Limb (tissue), 2 donors: ENCODE data around the gene MMS19.

ENCODE experiments used
- DNase-seq, 2 donors: peaks; one replicate each; pipeline ENCODE4 v3.0.0-alpha.2; 2016; ENCODE audit errors: extremely low spot score in 2 of 2

The MMS19 gene

DNA sequence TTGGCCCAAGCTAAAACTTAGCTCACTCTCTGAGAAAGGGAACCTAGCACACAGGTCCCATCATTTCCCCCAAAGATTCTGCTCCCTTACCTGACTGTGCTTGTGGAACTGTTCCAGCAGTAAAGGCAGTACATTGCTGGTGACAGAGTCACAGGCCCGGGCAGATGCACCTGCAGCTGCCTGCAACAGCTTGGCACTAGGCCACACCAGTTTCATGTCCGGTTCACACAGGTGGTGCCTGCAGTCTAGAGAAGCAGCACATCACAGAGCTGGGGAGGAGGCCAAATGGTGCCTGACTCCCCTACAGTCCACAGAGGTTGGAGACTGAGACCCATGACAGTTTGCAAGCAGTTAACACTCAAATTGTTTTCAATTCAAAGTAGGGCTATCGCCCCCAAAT, 30.1 kb downstream of the MMS19 start:
- DNase-seq, result no peak

- no peak for DNase-seq
Measured at GRCh38 chr10:97466755-97467154, 31.5 kb downstream of the MMS19 start.

DNA sequence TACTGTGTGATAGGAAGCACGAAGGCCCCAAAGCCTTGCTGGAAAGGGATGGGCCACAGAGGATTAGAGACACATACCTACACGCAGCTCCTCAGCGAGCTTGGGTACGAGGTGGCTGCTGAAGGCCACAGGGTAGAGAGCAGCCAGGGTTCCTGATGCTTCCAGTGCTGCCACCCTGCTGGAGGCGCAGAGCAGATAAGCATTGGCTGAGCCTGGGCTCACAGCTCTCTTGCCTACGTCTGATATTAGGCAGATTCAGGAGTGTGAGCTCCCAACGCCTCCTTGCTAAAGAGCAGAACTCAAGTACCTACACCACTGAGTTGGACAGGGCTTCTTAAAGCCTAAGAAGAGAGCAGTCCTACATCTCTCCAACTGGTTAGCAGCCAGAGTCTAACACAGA, 32.2 kb downstream of the MMS19 start:
- no peak for DNase-seq

- no peak for DNase-seq
Measured at GRCh38 chr10:97464226-97464625, 34.0 kb downstream of the MMS19 start.

- DNase-seq, result peak; percentile 42 to 47
Measured at GRCh38 chr10:97463363-97464132, 34.7 kb downstream of the MMS19 start.

DNA sequence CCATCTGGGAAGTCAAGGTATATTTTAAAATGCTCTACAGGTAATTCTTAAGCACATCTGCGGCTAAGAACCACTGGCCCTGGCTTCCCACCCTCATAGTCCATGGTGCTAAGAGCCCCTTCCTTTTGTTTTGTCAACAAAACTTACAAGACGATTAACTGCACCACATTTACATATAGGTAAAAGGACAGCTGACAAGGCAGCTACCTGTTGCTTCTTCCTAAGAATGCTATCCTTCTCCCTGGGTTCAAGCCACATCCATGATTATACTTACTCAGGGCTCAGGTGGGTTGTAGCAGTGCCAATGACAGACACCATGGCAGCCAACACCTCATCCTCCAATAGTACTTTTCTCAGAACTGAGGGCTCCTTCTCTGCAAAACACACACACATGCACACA, 35.9 kb downstream of the MMS19 start:
- no peak for DNase-seq

DNA sequence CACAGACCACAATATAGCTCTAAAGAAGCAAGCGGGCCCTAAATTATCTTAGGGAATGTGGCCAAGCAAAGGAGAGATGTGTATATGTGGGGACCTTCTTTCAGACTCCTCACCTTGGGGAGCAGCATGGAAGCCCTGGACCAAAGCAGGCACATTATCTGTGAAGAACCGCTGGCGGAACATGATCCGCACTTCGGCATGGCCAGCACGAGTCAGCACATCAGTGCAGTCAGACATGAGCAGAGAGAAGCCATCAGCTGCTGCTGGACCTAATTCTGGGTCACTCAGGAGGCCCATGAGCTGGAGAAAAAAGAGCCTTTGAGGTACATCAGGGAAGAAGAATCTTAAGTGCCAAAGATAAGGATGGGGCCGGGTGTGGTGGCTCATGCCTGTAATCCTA, 38.3 kb downstream of the MMS19 start:
- no peak for DNase-seq

DNA sequence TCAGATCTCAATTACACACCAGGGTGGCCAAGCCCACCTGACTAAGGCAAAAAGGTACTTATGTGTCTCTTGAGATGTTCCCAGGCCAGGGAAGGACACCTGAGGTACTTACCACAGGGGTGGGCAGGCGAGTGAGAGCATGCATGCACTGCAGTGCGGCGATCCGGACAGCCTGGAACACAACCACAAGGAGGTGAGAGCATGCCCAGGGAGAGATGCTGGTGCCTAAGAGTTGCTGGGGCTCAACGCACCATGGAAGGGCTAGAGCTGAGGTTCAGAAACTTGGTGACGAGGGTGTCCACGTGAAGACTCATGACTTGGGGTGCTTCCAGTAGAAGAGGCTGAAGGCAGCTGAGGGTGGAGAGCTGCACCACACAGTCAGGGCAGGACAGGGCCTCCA, 39.1 kb downstream of the MMS19 start:
- DNase-seq, result no peak

GRCh38 chr10:97456686-97457065, 41.5 kb downstream of the MMS19 start:
- no peak for DNase-seq

DNA sequence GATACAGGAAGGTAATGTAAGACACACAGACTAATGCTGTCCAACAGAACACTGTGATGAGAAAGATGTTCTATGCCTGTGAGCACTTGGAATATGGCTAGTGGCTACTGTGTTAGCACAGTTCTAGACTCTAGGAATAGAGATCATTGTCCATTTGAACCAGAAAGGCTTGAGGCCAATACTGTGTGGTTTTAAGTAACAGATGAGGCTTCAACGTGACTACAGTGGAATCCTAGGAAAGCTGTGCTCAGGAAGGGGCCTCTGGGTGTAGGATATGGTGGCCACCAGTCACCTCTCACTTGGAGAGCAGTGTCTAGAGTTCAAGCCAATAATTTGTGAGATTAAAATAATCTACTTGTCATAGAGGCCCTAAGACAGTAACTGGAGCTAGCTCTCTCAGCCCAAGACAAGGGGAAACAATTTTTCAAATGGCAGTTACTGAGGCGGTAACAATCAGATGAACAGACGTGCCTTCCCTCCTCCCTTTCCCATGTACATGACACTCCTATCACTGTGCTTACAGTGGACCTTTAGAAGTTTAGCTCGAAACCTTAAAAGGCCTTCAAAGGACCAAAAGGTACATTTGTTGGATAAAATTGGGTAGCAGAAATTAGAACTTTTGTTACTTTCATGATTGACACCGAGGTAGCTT, 42.1 kb downstream of the MMS19 start:
- no peak for DNase-seq

GRCh38 chr10:97454330-97455036, 43.7 kb downstream of the MMS19 start:
- peak in 1 of 2 donors; percentile 21 for DNase-seq

DNA sequence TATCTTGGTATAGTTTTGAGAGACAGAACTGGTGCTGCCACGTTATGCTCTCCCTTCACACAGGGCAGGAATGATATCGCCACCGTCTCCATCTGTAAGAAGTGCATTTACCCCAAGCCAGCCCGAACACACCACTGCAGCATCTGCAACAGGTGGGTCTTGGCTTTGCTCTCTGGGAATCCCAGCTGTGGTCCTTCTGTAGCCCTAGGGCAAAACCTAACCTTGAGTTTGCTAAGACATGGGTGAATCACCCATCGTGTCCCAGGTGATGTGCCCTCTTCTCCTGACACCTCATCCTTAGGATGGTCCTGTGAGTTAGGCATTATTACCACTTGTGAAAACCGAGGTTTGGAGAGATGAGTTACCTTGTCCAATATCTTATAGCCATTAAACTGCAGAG, 45.9 kb downstream of the MMS19 start:
- DNase-seq, result no peak

DNA sequence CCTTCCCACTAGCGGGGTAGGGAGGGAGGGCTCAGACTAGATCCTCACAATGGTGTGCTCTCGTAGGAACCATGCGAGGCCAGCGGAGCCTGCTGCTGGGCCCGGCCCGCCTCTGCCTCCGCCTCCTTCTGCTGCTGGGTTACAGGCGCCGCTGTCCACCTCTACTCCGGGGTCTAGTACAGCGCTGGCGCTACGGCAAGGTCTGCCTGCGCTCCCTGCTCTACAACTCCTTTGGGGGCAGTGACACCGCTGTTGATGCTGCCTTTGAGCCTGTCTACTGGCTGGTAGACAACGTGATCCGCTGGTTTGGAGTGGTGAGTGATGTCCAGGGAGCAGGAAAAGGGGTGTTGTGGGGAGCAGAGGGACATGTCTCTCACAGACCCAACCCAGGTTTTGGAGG, 46.6 kb downstream of the MMS19 start:
- no peak for DNase-seq

DNA sequence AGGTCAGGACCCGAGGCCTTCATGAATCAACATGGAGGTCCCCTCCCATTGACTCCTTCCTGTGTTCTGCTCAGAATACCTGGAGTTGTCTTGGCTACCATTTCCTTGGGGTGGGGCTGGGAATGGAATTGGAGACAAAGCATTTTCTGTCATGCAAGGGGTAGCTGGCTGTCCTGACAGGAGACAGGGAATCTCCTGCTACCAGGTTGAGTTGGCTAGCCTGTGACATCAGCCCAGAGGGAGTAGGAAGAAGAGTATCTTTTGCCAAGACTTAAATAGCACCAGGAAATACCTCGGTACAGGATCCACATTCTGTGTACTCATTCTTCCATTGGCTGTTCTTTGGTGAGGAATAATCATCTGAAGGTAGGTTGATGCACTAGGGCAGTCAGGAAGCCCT, 47.4 kb downstream of the MMS19 start:
- no peak for DNase-seq

- peak; percentile 92 to 97 for DNase-seq
Measured at GRCh38 chr10:97445722-97446639, 52.2 kb downstream of the MMS19 start, which contains the start of the genes EXOSC1 and ZDHHC16. TSS of gene EXOSC1 (minus strand) at chr10:97446006. CDS start at chr10:97445985, 21 bp downstream. TSS of gene ZDHHC16 (plus strand) at chr10:97446175. CDS start at chr10:97451676, 5,501 bp downstream.

DNA sequence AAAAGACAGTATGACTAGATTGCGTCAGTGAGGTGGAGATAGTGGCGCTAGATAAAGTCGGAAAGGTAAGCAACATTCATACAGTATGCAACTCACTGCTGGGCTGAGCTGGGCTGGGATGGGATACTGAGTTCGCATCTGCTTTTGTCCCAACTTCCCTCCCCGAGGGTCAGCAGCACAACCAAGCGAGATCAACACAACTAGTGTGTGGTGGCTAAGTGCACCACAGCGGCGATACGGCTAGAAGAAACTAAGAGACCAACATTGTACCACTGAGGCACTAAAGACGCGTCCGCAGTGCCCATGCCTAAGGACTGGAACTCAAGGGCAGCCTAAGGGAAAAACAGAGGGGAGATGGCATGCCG, 52.9 kb downstream of the MMS19 start:
- no peak for DNase-seq

- DNase-seq, result no peak
Measured at GRCh38 chr10:97444212-97444611, 54.0 kb downstream of the MMS19 start.

- DNase-seq, result no peak
Measured at GRCh38 chr10:97442277-97442676, 55.9 kb downstream of the MMS19 start.

DNA sequence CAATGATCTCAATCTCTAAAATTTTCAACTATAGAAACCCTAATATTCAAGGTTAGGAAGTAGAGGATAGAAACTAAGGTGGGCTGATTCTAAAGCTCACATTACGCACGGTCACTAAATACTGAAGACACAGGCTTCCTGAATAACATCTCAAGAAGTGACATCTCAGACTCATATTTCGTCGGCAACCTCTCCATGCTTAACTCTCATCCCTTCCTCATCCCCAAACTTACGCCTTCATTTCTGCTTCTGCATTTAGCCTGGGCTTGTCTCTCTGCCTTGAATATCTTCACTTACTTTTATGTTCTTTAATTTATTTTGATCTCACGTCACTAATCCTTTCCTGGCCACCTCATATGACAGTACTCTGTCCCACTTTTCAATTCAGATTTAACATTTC, 63.0 kb downstream of the MMS19 start:
- no peak for DNase-seq

GRCh38 chr10:97434557-97434956, 63.7 kb downstream of the MMS19 start:
- no peak for DNase-seq

GRCh38 chr10:97434055-97434454, 64.2 kb downstream of the MMS19 start:
- no peak for DNase-seq
